ENCODE measurements around the gene VWA3B. TPM values are rescaled to one million over a fixed set of nuclear protein-coding genes. Genes with fewer than 3 reads are reported as not detected.

VWA3B gene
- total and polyA plus RNA-seq, 2 of the 4 experiments (the other 2 are of a cell fraction), result not detected

- no peak overlapping the region for H4K5ac ChIP-seq (ENCODE audit: low read depth, low read length)
- WGBS, 2 experiments (ENCODE audit: extremely low coverage in 2 of 2, insufficient read length in 1 of 2), result no CpG with 5 or more reads among the region's 1 CpG
- ChIA-PET POLR2A (ENCODE audit: unreplicated experiment) (no interaction called here), CTCF (no interaction called here)
- BruUV-seq (replicated peaks), result no TSS peak
- no peak overlapping the region for H2BK5ac ChIP-seq (ENCODE audit: low read depth, low read length, poor library complexity, severe bottlenecking)
- H3K23ac ChIP-seq (ENCODE audit: low read depth, low read length), result no peak overlapping the region
- H3K56ac ChIP-seq (ENCODE audit: extremely low read depth, insufficient read depth, low read length), result no peak overlapping the region
- ATAC-seq (ENCODE audit: low read depth), result no peak
- no peaks in the 10 kb centered on the region for H3K36me3 ChIP-seq (ENCODE audit: control insufficient read depth, insufficient read depth, low read length)
- H3K4me1 ChIP-seq (ENCODE audit: control insufficient read depth, insufficient read depth, low read length), result no peaks in the 10 kb centered on the region
- H2AK9ac ChIP-seq (replicated peaks; ENCODE audit: low read depth, low read length, poor library complexity), result no peak overlapping the region
- H4K8ac ChIP-seq (ENCODE audit: low read depth in 2 of 2, low read length in 2 of 2), result no peak overlapping the region
- H3K4ac ChIP-seq (ENCODE audit: low read depth, low read length), result no peak overlapping the region
- no peak for TF ChIP-seq SMC3 (IDR thresholded peaks at IDR 0.05; ENCODE audit: low read depth, low read length)
- no peak for TF ChIP-seq NFE2L2 (IDR thresholded peaks at IDR 0.05; ENCODE audit: low read depth, low read length)
- no peak for TF ChIP-seq BHLHE40 (IDR thresholded peaks at IDR 0.05; ENCODE audit: low read depth, low read length)
- TF ChIP-seq CEBPB (IDR thresholded peaks at IDR 0.05; ENCODE audit: low read depth, low read length), result no peak
- TF ChIP-seq MAFK (IDR thresholded peaks at IDR 0.05; ENCODE audit: low read depth, low read length), result no peak
- no peak for TF ChIP-seq POLR2A (IDR thresholded peaks at IDR 0.05; ENCODE audit: low read depth, low read length)
- TF ChIP-seq MAZ (IDR thresholded peaks at IDR 0.05; ENCODE audit: borderline replicate concordance, low read depth, low read length), result no peak
- TF ChIP-seq ELK1 (IDR thresholded peaks at IDR 0.05; ENCODE audit: borderline replicate concordance, low read depth, low read length), result no peak
- TF ChIP-seq CTCF (conservative IDR thresholded peaks at IDR 0.05; ENCODE audit: low read depth, low read length), result no peak
- TF ChIP-seq RCOR1 (IDR thresholded peaks at IDR 0.05; ENCODE audit: insufficient replicate concordance, low read length), result no peak
- TF ChIP-seq FOS (IDR thresholded peaks at IDR 0.05; ENCODE audit: low read depth, low read length), result no peak
- TF ChIP-seq RAD21 (IDR thresholded peaks at IDR 0.05; ENCODE audit: low read length), result no peak
- TF ChIP-seq USF2 (IDR thresholded peaks at IDR 0.05; ENCODE audit: low read depth, low read length), result no peak
- TF ChIP-seq CHD1 (IDR thresholded peaks at IDR 0.05; ENCODE audit: low read depth, low read length), result no peak
- no peak for TF ChIP-seq MXI1 (IDR thresholded peaks at IDR 0.05; ENCODE audit: borderline replicate concordance, low read depth, low read length)
- TF ChIP-seq RFX5 (IDR thresholded peaks at IDR 0.05; ENCODE audit: low read depth, low read length), result no peak
- H3K79me1 ChIP-seq (ENCODE audit: low read depth in 1 of 2, low read length in 2 of 2), result no peaks in the 10 kb centered on the region
- no peak overlapping the region for H3K27ac ChIP-seq (ENCODE audit: insufficient read depth, low read length)
- DNase-seq, result no peak
- H2BK20ac ChIP-seq (ENCODE audit: low read depth, low read length), result no peak overlapping the region
- peaks cover 17% of the 10 kb centered on the region for H3K27me3 ChIP-seq (ENCODE audit: control insufficient read depth, insufficient read depth, low read length)
- H3K9me3 ChIP-seq (ENCODE audit: control insufficient read depth, insufficient read depth, low read length), result no peaks in the 10 kb centered on the region
- 0 out of 2 replicates have a peak, but pooled peaks cover 4% of the 10 kb centered on the region for H3K9me1 ChIP-seq (ENCODE audit: insufficient read depth, low read length)
- no peaks in the 10 kb centered on the region for H4K20me1 ChIP-seq (ENCODE audit: insufficient read depth, low read length)
- in situ Hi-C loops (cut with MboI; ENCODE audit: low sequenced_read_pairs), result no loop called here
- no peak overlapping the region for H4K91ac ChIP-seq (ENCODE audit: insufficient read depth, low read depth, low read length)
- H3K14ac ChIP-seq (replicated peaks; ENCODE audit: low read depth, low read length), result no peak overlapping the region
- H2AK5ac ChIP-seq (ENCODE audit: low read depth, low read length), result no peak overlapping the region
- dilution Hi-C loops (cut with HindIII; ENCODE audit: low sequenced_read_pairs, unreplicated experiment), result no loop called here
- H3K9ac ChIP-seq (ENCODE audit: low read depth, low read length), result no peak overlapping the region
- H2BK15ac ChIP-seq (ENCODE audit: low read depth, low read length), result no peak overlapping the region
- H3K4me3 ChIP-seq (ENCODE audit: insufficient read depth, low read depth, low read length), result no peak overlapping the region
- no peak overlapping the region for H2BK120ac ChIP-seq (ENCODE audit: low read depth, low read length)
- no peak overlapping the region for H3K4me2 ChIP-seq (ENCODE audit: low read depth, low read length)
- intact Hi-C loops (cut with micrococcal nuclease), result no loop called here
- H3K18ac ChIP-seq (ENCODE audit: low read depth, low read length), result no peak overlapping the region
- no peak overlapping the region for H2AFZ ChIP-seq (replicated peaks; ENCODE audit: low read length, poor library complexity)
Measured at GRCh38 chr2:98091738-98092137, 4.8 kb downstream of the VWA3B start.

Measured in IMR-90 (cell line).